ELR (cell line): Measurements from ENCODE around the gene PARVB.

ENCODE experiments used
- DNase-seq: peaks from one replicate; pipeline ENCODE4 v3.0.0-alpha.2; 2015; ENCODE audit warnings: low read depth

PARVB gene

DNA sequence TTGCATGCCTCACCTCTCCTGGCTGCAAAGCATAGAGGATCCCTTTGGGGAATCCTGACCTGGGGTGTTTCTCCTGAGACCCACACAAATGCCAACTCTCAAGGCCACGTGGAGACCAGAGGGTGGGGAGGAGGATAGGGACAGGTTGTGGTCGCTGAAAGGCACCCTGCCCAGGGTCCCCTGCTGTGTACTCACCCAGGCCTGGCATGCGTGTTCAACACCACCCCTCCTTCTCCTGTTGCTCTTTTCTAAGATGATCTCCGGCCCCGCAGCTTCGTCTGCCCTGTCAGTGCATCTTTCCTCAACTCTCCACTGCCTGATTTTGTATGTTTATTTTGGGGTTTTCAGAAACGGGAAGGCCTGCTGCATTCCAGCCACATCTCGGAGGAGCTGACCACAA is 112.0 kb downstream of the PARVB start:
- DNase-seq = no peak

DNA sequence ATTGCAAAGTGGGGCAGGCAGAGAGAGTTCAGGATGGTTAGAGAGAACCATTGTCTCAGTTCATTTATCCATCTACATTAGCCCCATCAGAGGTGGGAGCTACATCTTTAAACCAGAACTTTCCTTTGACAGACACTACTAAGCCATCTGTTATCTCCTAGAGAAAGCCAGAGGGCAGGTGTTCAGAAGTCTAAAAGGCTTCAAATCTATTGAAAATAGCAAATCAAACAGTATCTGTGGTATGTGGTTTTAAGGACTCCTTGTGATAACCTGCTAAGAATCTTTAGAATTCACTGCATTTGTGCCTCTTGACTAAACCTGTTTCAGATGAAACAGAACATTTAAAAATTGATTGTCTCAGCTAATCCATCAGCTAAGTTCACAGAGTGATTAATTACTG is 112.7 kb downstream of the PARVB start:
- DNase-seq = no peak

DNA sequence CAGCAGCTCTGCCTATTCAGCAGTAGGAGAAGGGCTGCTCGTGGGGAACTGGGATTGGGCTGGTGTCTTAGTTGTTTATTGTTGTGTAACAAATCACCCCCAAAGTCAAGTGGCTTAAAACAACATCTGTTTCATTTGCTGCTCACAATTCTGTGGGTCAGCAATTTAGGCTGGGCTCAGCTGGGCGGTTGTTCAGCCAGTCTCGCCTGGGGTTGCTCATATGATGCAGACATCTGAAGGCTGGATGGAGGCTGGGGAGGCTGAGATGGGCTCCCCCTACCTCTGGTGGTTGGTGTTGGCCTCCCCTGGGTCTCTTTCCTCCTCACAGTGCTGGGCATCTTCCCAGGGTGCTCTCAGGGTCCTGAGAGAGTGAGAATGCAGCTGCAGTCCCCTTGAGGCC is 113.3 kb downstream of the PARVB start:
- no peak for DNase-seq

DNA sequence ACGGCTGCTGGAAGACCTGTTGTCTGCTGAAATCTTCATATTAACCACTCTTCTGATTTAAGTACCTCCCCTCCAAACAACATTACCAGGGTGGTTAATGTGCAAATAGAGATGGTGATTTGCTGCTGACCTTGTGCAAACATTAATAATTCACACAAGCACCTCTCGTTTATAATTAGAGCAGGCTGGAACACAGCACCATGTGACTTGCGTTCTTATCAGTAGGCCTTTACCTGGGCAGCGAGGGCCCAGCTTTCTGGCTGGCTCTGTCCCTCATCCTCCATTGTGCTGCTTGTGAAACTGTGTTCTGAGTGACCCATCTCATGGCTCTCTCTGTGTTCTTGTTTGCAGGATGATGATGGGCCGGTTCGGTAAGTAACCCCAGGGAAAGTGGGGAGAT is 115.7 kb downstream of the PARVB start:
- DNase-seq = no peak

DNA sequence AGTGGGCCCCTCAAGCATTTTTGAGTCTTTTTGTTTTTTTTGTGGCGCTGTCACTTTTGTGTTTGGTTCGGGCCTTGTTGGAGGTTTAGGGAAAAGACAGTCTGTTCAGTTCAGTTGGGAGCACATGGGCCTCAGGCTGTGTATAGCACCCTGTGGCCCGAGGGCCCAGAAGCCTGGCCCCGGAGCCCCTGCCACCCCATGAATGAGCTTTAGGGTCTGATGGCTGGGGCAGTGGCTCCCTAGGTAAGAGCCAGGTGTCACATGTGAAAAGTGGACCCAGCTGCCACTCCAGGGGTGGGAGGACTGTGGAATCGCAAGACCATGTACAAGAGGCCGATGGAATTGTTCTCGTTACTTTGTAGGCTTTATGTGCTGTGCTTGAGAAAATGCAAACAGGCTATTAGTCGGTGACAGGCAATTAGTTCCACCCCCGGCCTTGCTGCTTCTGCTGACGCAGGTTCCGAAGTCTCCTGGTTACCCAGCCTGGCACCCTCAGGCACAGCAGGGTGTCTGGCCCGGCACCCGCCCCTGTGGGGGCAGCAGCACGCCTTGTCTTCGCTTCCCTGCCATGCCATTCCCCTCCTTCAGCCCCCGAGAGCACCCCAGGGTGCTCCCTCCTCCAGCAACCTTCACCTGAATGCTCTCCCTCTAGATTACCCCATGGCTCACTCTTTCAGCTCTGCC is 118.5 kb downstream of the PARVB start:
- DNase-seq = no peak

DNA sequence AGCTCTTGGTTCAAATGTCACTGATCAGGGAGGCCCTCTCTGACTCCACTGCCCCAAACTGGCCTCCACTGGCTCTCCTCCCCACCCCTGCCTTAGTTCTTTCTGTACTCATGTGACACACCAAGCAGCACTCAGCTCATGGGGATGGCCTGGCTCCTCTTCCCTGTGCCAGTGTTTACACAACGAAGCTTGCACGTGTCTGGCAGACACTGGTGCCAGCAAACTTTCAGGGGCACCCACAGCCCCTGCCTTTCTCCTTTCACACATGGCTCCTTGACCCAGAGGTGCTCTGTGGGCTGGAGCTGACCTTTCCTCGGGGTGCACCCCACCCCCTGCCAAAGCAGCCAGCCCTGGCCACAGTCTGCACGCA is 119.0 kb downstream of the PARVB start:
- no peak for DNase-seq

DNA sequence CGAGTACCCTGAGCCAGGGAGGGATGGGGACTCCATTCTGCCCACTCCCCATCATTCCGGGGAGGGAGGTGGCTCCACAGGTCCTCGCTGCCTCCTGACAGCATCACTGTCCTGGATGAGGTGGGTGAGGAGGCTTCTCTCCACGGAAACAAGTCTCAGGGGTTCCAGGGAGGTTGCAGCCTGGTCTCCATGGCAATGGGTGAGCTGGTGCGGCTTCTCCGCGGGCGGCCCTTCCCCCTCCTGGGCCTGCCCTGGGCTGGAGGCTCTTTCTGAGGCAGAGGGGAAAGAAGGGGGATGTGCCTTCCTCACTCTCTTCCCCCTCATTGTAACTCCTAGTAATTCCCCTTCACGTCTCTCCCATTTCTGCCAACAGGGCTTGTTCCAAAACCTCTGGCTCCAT is 119.5 kb downstream of the PARVB start:
- no peak for DNase-seq

DNA sequence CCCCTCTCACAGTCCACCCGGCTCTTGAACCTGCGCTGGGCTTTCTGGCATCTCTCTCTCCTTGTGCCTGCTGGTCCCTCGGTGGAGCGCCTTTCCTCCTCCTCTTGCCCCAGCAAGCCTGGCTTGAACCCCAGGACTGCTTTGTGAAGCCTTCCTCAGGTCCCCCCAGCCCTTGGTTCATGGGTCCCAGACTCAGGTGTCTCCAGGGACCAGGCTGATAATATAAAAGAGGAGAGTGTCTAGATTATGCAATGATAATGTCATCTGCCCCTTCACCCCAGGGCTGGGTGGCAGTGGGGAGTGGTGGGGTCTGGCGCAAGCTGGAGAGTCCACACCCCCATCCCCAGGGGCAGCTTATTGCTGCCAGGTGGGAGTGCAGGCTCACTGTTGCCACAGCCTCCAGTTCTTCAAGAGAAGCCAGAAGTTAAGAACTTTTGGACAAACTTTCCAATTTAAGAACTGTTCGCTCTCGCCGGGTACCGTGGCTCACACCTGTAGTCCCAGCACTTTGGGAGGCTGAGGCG is 120.0 kb downstream of the PARVB start:
- DNase-seq = no peak

DNA sequence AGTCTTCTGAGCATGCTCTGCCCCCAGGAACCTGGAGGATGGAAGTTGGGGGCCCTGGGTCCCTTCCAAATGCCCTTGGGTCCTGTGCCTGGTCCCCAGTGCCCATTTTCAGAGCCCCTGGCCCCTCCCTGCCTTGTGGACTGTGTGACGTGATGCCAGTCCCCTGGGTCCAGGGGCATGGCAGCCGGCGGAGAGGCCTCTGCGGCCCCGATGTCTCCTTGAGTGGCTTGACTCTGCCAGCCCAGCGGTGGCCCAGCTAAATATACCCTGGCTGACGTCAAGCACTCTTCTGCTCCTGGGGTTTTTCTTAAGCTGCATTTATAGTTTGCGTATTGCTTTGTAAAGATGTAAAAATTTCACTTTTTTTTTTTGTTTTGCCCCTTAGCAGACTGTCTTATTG is 121.4 kb downstream of the PARVB start:
- no peak for DNase-seq

DNA sequence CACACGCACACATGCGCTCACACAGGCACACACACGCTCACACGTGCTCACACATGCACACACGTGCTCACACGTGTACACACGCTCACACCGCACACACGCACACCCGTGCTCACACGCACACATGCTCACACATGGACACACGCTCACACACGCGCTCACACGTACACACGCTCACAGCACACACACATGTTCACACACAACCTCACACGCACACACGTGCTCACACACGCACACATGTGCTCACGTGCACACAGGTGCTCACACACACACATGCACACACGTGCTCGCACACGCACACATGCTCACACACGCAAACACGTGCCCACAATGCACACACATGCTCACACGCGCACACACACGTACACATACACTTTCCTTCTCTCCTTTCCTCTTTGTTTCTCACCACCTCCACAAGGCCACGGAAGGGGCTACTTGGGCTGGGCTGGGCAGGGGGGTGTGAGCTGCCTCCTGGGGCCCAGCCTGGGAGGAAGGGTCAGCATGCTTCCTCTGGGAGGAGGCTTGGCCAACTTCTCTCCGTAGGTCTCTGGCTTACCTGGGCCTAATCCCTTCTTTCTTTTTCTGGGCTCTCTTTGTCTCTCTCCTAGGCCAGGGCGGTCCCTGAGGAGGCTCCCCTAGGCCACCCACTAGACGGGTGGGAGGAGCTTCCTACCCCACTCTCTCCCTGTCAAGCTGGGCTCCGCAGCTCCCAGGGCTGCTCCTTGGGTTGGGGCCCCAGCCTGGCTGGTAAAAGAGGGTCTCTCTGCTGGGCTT is 122.2 kb downstream of the PARVB start:
- DNase-seq = no peak

DNA sequence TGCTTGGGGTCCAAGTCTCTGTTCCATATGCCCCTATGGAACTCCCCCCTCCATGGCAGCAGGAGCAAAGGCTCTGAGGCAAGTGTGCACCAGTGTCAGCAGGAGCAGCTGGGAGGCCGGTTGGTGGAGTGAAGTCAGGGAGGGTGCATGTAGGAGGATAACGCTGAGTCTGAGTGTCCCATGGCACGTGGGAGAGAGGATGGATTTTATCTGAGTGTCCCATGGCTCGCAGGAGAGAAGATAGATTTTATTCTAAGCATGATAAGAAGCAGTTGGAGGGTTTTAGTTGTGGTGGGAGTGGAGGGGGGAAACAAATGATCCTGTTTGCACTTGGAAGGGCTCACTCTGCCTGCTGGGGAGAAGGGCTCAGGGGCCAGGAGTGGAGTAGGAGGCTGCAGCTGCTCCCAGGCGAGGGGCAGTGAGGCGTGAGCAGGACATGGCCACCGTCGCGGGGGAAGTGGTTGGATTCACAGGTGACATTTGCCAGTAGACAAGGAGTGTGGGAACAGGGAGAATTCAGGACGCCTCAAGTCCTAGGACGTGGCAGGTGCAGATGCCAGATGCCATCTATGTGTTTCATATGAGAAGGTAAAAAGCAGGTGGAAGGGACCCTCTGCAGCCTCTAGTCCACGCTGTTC is 123.0 kb downstream of the PARVB start:
- no peak for DNase-seq

DNA sequence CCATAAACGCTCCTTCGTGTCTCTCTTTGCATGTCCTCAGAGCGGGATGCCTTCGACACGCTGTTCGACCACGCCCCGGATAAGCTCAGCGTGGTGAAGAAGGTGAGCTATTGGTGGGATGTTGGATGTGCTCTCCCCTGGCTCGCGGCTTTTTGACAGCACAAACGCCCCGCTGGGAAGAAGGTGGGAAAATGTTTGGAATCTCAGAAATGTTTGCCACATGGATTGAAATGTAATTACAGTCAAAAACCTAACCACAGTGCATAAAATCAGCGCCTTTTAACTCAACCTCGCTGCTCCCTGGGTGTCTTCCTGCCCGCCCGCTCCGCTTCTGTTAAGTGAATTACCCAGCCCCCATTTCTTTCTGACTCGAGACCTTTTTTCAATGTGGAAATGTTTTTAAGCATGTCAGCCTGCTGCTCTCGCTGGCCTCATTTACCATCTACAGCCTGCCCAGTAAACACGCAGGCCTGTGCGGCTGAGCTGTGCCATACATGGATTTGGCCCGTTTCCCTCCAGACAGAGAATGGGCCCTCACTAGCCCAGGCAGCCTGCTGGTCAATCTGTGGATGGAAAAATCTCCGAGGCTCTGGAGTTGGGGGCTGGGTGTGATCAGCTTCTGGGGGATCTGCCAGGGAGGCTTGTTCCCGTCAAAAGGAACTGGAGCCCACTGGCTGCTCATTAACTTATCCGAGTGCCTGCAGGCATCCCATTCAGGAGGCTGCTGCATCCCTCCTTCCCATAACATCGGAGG is 123.9 kb downstream of the PARVB start:
- DNase-seq = no peak

DNA sequence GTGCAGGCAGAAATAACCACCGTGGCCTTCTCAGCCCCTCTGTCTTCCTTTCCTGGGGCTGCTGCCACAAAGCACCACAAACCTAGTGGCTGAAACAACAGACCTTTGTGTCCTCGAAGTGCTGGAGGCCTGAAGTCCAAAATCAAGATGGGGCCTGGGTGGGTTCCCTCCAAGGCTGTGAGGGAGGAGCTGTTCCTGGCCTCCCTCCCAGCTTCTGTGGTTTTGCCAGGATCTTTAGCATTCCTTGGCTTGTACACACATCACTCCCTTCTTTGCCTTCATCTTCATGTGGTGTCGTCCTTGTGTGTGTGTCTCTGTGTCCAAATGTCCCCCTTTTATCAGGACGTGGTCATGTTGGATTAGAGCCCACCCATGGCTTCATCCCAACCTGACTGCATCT is 127.6 kb downstream of the PARVB start:
- peak; percentile 51 for DNase-seq

DNA sequence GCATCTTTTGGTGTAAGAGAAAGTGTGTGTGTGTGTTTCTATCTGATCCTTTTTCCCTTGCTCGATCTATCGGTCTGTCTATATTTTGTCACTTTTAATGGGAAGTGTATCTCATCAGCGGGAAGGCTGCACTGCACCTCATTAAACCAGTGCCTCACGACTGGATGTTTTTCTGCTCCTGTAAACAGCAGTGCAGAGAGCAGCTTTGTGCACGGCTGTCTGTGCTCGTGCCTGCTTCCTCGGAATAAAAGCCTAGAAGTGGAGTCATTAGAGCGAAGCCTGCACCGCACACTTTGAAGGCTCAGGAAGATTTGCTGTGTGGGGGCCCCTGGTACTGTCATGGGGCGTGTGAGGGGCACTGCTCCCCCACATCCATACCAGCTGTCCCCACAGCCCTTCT is 129.6 kb downstream of the PARVB start:
- DNase-seq = no peak

DNA sequence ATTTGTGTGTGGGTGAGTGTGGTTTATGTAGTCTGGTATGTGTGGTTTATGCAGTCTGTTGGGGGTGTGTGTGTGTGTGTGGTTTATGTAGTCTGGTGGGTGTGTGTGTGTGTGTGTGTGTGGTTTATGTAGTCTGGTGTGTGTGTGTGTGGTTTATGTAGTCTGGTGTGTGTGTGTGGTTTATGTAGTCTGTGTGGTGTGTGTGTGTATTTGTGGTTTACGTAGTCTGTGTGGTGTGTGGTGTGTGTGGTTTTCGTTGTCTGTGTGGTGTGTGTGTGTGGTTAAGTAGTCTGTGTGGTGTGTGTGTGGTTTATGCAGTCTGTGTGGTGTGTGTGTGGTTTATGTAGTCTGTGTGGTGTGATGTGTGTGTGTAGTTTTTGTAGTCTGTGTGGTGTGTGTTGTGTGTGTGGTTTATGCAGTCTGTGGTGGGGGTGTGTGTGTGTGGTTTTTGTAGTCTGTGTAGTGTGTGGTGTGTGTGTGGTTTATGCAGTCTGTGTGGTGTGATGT is 130.4 kb downstream of the PARVB start:
- no peak for DNase-seq

DNA sequence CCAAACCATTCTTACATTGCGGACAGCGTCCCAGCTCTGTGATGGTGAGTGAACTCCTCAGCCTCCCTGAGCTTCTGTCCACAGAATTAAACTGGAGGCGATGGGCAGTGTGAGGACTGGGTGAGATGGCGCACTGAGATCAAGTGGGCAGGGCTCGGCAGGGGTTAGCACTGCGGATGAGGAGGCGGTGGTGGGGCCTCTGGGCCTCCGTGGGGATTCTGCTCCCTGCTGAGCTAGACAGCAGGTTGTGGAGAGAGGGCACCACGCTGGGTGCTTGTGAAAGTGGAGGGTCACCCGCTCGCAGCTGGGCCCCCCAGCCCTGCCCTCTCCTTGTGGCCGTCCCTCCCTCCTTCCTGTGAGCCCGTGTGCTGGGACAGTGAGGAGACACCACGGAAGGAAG is 131.0 kb downstream of the PARVB start:
- no peak for DNase-seq

DNA sequence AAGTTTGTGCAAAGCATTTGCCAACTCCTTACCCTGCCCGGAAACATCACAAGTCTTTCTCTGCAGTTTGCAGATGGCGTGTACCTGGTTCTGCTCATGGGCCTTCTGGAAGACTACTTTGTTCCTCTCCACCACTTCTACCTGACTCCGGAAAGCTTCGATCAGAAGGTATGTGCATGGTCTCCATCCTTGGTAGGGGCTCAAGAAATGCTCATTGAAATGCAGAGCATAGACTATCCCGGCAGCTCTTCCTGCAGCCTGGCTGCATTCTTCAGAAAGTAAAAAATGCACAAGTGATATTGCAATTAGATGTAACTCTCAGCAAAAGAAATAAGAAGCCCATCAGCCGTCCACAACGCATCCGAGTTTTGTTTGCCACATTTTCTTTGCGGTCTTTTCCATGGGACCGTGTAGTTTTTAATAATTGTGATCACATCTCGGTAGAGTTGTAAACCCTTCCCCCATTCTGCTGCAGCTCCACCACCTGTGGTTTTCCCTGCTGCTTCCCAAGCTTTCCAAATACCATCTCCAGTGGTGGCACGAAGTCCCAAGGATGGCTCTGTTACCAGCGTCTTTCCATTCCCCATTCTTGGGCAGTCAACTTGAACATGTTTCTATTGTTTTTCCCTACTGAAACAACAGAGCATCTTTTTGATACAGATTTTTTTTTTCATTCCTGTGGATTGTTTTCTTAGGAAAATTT is 134.0 kb downstream of the PARVB start:
- DNase-seq = no peak

DNA sequence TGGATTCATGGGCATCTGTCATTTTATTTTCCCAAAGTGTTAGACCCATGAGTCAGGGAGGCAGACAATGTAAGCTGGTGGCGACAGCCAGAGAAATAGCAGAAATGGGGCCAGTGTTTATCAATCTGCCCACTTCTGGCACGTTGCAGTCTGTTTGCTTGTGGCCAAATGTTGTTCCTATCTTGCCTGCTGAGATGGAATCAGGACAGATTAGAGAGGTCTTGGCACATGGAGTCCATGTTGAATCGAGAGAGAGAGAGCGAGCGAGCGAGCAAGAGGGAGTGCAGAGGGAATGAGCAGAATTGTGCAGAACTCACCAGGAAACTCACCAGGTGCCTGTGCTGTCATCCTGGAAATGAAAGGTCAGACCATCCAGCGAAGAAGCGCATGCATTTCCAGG is 134.7 kb downstream of the PARVB start:
- no peak for DNase-seq

DNA sequence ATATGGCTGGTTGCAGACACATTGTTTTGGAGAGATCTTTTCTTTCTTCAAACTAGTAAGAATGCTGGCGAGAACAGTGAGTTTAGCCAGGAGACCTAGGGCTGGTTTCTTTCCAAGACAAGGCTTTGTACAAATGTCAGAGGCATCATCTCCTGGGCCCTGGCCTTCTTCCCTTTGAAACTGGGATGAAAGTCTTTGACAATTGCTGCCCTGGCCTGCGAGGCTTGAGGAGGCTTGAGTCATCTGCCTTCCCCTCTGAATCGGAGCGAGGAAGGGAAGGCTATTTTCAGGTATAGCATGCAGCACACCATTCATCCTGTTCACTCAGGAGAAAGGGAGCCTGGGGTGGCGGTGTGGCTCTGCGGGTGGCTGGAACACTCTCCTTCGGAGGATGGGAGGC is 135.1 kb downstream of the PARVB start:
- no peak for DNase-seq

DNA sequence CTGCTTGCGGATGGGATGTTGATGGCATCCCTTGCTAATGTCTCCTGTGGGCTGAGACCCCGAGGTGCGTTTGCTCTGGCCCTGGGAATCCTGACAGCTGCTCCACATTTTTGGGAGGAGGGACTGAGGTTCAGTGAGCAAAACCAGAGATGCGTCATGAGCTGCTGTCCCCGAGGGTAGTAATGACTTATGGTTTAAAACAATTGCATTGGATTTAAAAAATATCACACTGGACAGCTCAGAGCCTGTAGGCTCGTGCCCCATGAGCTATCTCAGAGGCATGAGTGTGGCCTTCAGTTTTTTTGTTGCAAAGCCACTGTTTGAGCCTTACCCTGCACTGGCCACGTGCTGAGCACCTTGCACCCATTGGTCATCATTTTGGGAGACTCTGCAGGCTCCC is 135.7 kb downstream of the PARVB start:
- DNase-seq = no peak

DNA sequence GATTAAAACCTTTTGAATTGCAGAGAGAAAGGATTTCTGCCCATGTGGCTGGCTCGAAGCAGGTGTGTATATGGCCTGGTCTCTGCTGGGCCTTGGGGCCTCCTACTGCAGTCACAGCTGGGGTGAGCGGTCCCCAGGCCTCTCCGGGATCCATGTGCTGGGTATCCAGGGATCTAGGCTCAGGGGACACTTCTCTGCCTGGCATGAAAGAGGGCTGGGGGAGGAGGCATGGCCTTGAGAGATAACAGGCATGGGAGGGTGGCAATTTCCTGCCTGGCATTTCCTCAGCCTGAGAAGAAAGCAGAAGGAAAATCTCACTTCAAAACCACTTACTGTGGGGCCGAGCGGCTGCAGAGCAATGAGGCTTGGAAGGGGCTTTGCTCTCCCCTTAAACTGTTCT is 136.3 kb downstream of the PARVB start:
- no peak for DNase-seq

DNA sequence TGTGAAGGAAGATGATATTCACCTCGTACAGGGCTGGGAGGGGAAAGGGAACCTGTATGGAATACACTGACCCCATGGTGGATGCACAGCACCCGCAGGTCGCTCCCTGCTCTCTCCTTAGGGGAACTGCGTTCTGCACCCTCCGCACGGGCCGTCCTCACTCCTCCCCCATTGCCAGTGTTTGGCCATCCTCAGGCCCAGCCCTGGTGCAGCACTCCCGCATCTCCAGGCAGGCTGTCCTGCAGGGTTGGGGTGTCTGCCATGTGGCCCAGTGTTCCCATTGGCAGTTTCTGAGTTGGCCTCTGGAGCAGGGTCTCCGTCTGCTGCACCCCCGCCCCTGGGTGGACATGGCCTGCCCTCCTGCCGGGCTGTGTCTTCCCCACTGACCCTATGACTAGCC is 137.6 kb downstream of the PARVB start:
- DNase-seq = no peak
